GM19240 (cell line): ENCODE measurements around the gene GJC2.
"Not testable (repeated sequence)": the region's sequence is repeated elsewhere in the genome, so short reads cannot be mapped to it uniquely, and the experiment has no call there.

Source experiments
- DNase-seq: peaks from one replicate; pipeline ENCODE4 v3.0.0; 2011; ENCODE audit warnings: low spot score; ENCODE audit not compliant: insufficient read length

GJC2 gene

DNA sequence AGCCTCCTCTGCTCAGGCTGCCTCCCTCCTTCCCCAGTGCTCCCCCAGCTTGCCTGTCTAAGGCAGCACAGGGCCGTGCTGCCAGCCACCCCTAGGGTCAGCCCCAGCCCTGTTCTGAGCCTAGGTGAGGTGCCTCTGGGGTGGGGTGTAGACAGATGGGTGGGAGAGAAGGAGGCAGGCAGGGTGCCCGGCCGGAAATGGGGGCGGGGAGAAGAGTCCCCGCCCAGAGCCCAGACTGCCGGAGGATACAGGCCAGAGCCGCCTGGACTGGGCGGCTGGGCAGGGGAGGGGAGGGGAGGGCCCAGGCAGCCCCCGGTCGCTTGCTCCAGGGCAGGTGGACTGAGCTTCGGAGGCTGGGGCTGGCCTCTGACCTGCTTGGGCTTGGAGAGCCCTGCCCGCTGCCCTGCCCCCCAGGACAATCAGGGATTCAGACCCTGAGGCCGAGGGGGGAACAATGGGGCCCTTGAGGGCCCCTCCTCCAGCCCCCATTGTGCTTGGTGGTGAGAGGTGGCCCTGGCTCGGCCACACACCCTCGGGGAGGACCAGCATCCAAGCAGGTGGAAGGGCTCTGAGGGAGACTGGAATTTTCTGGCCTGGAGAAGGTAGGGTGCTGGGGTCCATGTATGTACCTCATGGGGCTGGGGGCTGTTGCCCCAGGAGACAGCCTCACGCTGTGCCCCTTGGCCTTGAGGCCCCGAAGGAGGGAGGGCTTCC, at the start of gene GJC2:
TSS of gene GJC2 (plus strand) at position 525 of the 714 bp plus-strand sequence. CDS start 7,829 bp downstream, outside the sequence.
- no peak for DNase-seq

GRCh38 chr1:228100822-228101613, 48.7 kb upstream of the GJC2 start:
- DNase-seq = no peak

GRCh38 chr1:228101614-228101993, 48.1 kb upstream of the GJC2 start:
- DNase-seq = no peak

DNA sequence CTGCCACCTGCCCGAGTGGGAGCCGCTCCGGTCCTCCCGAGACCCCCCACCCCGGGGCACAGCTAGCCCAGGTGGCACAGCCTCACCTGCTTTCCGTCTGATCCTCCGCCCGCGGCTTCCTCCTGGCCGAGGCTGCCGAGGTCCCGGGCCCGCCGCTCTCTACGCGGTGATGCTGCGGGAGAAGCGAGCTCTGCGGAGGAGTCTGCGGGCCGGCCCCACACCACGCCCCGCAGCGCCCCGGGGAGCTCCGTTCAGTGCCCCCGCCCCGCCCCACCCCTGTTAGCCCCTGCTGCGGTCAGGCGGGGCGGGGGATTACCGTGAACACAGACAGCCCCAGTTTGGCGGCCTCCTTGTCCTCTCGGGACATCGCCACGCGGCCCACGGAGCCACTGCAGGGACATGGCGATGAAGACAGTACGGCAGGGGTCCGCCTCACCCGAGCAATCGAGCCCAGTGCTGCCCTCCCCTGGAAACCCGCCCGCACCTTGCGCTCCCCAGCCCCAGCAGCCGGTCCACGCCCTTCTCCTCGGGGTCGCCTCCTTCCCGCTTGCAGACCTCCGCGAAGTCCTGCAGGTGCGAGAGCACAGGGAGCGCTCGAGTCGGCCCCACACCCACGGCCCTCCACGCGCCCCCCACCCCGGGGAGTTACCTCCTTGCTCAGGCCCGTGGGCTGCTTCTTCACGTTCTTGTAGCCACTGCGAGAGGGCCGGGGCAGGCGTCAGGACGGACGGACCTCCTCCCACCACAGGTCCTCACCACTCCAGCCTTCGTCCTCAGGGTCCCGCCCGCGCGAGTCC, 47.5 kb upstream of the GJC2 start:
- no peak for DNase-seq

GRCh38 chr1:228102791-228103620, 46.7 kb upstream of the GJC2 start, which contains the start of gene C1orf35:
Gene C1orf35, minus strand, starts transcription at chr1:228103325. Its CDS starts 98 bp downstream, at chr1:228103227.
- peak; percentile 94 for DNase-seq

DNA sequence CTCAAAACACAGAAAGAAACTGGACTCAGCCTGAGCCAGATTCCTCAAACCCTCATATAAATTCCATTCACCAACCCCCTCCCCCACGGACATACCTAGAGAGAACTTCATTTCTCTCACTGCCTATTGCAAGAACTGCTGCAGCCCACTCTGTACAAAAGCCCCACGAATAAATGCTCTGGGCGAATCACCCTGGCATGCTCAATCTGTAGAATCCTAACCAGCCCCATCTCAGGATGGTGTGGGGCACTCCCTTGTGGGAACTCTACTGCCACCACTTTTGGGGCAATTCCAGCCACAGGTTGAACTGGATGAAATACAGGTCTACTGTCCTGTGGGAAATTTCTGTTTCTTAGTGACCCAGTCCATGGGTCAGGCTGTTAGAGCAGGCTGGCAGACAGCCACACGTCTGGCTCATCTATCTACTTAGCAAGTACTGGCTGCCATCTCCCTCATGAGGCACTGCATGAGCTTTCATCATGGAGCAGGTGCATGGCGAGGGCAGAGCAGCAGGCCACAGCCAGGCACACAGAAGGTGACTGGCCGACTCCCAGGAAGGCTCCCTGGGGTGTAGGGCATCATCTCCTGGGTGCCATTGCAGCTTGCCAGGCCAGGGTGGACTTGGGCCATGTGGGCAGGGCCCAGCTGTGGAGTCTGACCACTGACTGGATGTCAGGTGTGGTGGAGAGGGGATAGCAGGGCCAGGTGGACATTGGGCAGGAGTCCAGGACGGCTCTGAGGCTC, 45.0 kb upstream of the GJC2 start:
- no peak for DNase-seq

GRCh38 chr1:228105270-228105995, 44.3 kb upstream of the GJC2 start:
- DNase-seq = no peak

DNA sequence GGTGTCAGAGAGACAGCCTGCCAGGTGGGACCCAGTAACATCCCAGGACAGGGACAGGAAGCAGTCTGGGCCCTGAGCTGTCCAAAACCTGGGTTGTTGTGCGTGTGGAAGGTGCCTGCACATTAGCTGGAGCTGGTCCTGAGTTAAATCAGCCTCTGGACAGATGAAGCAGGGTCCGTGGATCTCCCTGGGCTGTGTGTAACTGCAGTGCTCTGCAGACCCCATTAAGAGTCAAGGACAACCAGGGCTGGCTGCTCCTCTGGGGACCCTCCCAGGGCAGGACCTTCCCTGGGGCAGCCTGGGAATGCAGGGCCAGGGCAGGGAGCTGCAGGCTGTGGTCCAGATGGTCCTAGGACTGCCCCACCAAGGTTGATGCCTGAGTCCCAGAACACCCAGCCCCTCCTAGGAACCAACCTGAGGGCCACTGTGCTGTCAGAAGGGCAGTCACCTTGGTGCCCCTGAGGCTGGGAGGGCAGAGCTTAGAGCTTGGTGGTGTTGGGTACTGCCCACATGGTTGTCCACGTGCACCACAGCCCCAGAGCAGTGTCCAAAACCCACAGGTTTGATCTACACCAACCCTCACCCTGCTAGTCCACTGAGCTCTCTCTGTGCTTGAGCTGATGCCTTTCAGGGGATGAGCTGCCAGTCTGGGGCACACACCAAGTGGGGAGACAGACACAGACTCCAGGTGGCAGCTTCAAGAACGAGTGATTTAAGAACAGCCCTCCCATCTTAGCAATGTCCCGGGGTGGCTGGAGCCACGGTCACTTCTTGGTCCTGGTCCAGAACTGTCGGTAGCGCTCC, 43.5 kb upstream of the GJC2 start:
- no peak for DNase-seq

- no peak for DNase-seq
These were observed 43.0 kb upstream of the GJC2 start for GRCh38 chr1:228106800-228107054.

- no peak for DNase-seq
These were observed 42.1 kb upstream of the GJC2 start for GRCh38 chr1:228107636-228108035.

GRCh38 chr1:228108055-228108690, 41.6 kb upstream of the GJC2 start:
- no peak for DNase-seq

GRCh38 chr1:228108742-228109072, 41.0 kb upstream of the GJC2 start:
- DNase-seq = no peak

GRCh38 chr1:228109073-228109961, 40.4 kb upstream of the GJC2 start, which contains the start of gene MRPL55:
Gene MRPL55, minus strand, starts transcription at chr1:228109299. Its CDS starts 1,039 bp downstream, at chr1:228108260.
- peak; percentile 81 for DNase-seq

DNA sequence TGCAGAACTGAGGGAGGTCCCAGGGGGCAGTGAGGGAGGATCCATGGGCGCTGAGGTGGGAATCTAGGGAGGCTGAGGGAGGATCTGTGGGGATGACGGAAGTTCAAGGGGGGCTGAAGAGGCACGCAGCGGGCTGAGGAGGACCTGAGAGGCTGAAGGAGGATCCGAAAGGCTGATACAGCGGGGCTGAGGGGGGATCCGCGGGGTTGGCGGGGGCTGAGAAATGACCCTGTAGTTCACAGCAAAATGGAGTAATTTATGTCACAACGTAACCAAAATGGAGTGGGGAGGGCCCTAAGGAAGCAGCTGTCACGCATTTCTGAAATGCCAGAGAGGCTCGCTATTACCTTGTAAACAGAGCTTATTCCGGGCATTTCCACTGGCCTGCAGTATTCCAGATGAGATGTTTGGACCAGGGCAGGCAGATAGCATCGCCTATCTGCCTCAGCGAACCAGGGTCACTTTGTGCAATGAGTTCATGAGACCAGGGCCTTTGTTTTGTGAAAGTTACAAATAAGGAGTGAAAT, 39.7 kb upstream of the GJC2 start:
- DNase-seq = no peak

GRCh38 chr1:228110556-228110955, 39.2 kb upstream of the GJC2 start:
- DNase-seq = no peak

- not testable (repeated sequence) for DNase-seq
These were observed 38.4 kb upstream of the GJC2 start for GRCh38 chr1:228111315-228111714.

DNA sequence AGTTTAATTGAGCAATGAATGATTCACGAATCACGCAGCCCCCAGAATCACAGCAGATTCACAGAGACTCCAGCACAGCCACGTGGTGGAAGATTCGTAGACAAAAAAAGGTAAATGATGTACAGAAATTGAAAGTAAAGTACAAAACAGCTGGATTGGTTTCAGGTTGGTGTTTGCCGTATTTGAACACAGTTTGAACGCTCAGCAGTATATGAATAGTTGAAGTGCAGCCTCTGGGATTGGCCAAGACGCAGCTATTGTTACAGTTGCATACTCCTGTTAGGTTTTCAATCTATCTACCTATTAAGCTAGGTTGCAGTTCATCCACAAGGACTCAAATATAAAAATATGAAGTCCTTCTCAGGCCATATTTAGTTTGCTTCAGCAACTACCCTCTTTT, 37.6 kb upstream of the GJC2 start:
- no peak for DNase-seq
